IMR-90 (cell line): ENCODE measurements around the gene SYMPK. TPM values are rescaled to one million over a fixed set of nuclear protein-coding genes. Genes with fewer than 3 reads are reported as not detected.

ENCODE experiments used
- ATAC-seq: fragments of 200-7000 bp; cut with Tn5 transposase; 2 replicates; pipeline ENCODE4 v1.9.1; 2020; ENCODE audit warnings: low read depth, mild to moderate bottlenecking, moderate library complexity
- BruUV-seq: library from RNA; stranded (reverse); fragments of 400-500 nt; replicated peaks from 2 replicates; lab custom pipeline; 2021; lab: Mats Ljungman, UMichigan
- CTCF ChIA-PET: fragments of 300-600 bp; formaldehyde crosslinking; extraction: SDS; loops from one replicate; lab custom pipeline; 2021; ENCODE audit warnings: antibody characterized with exemption; lab: Yijun Ruan, JAX
- POLR2A ChIA-PET: fragments of 300-600 bp; sonication (Branson Sonifier 250); formaldehyde crosslinking; loops from one replicate; lab custom pipeline; 2022; ENCODE audit warnings: antibody characterized with exemption; ENCODE audit not compliant: unreplicated experiment; lab: Charles Lee
- DNase-seq: peaks from one replicate; pipeline ENCODE4 v3.0.0; 2013
- H2AFZ ChIP-seq: replicated peaks from 2 replicates; pipeline ENCODE3; 2013; ENCODE audit warnings: low read length, mild to moderate bottlenecking; ENCODE audit not compliant: poor library complexity
- H2AK5ac ChIP-seq: 2 replicates; pipeline ENCODE4 v1.6.1; 2013; ENCODE audit warnings: low read depth, low read length, inconsistent platforms
- H2AK9ac ChIP-seq: replicated peaks from 2 replicates; pipeline ENCODE3; 2013; ENCODE audit warnings: mild to moderate bottlenecking, low read depth, low read length, moderate library complexity; ENCODE audit not compliant: poor library complexity
- H2BK120ac ChIP-seq: 2 replicates; pipeline ENCODE4 v1.6.1; 2013; ENCODE audit warnings: low read depth, low read length, inconsistent platforms
- H2BK15ac ChIP-seq: 3 replicates; pipeline ENCODE4 v1.6.1; 2013; ENCODE audit warnings: low read depth, low read length, inconsistent platforms
- H2BK20ac ChIP-seq: 2 replicates; pipeline ENCODE4 v1.6.1; 2013; ENCODE audit warnings: low read depth, mild to moderate bottlenecking, inconsistent platforms, low read length, moderate library complexity
- H2BK5ac ChIP-seq: 2 replicates; pipeline ENCODE4 v1.6.1; 2013; ENCODE audit warnings: mild to moderate bottlenecking, low read depth, low read length, inconsistent platforms; ENCODE audit not compliant: poor library complexity, severe bottlenecking
- H3K14ac ChIP-seq: replicated peaks from 2 replicates; pipeline ENCODE4 v1.6.1; 2013; ENCODE audit warnings: low read depth, low read length, inconsistent platforms
- H3K18ac ChIP-seq: 2 replicates; pipeline ENCODE4 v1.6.1; 2013; ENCODE audit warnings: low read depth, low read length, control low read depth
- H3K23ac ChIP-seq: 2 replicates; pipeline ENCODE4 v1.6.1; 2013; ENCODE audit warnings: low read depth, low read length, inconsistent platforms
- H3K27ac ChIP-seq: 2 replicates; pipeline ENCODE4 v1.5.1; 2013; ENCODE audit warnings: mild to moderate bottlenecking, control low read depth, low read length; ENCODE audit not compliant: insufficient read depth
- H3K27me3 ChIP-seq: 2 replicates; pipeline ENCODE4 v1.6.1; 2013; ENCODE audit warnings: low read length; ENCODE audit not compliant: control insufficient read depth, insufficient read depth
- H3K36me3 ChIP-seq: 2 replicates; pipeline ENCODE4 v1.6.1; 2013; ENCODE audit warnings: low read length, mixed read lengths; ENCODE audit not compliant: control insufficient read depth, insufficient read depth
- H3K4ac ChIP-seq: 2 replicates; pipeline ENCODE4 v1.6.1; 2013; ENCODE audit warnings: low read depth, low read length, inconsistent platforms
- H3K4me1 ChIP-seq: 2 replicates; pipeline ENCODE4 v1.6.1; 2013; ENCODE audit warnings: low read length, mixed read lengths; ENCODE audit not compliant: control insufficient read depth, insufficient read depth
- H3K4me2 ChIP-seq: 2 replicates; pipeline ENCODE4 v1.6.1; 2013; ENCODE audit warnings: low read depth, mild to moderate bottlenecking, control low read depth, low read length, moderate library complexity
- H3K4me3 ChIP-seq: 2 replicates; pipeline ENCODE4 v1.5.1; 2013; ENCODE audit warnings: low read depth, mild to moderate bottlenecking, control low read depth, low read length, moderate library complexity; ENCODE audit not compliant: insufficient read depth
- H3K56ac ChIP-seq: 2 replicates; pipeline ENCODE4 v1.6.1; 2013; ENCODE audit warnings: low read length, inconsistent platforms; ENCODE audit not compliant: insufficient read depth; ENCODE audit errors: extremely low read depth
- H3K79me1 ChIP-seq, 2 experiments: 2 replicates each; pipeline ENCODE4 v1.6.1; 2013; ENCODE audit warnings: low read length in 2 of 2, inconsistent platforms in 1 of 2, low read depth in 1 of 2
- H3K9ac ChIP-seq: 2 replicates; pipeline ENCODE4 v1.6.1; 2013; ENCODE audit warnings: low read depth, low read length, control low read depth
- H3K9me1 ChIP-seq: 2 replicates; pipeline ENCODE4 v1.6.1; 2013; ENCODE audit warnings: low read length, inconsistent platforms; ENCODE audit not compliant: insufficient read depth
- H3K9me3 ChIP-seq: 2 replicates; pipeline ENCODE4 v1.6.1; 2013; ENCODE audit warnings: low read length; ENCODE audit not compliant: control insufficient read depth, insufficient read depth
- H4K20me1 ChIP-seq: 2 replicates; pipeline ENCODE4 v1.6.1; 2013; ENCODE audit warnings: low read length, inconsistent platforms; ENCODE audit not compliant: insufficient read depth
- H4K5ac ChIP-seq: 2 replicates; pipeline ENCODE4 v1.6.1; 2013; ENCODE audit warnings: mild to moderate bottlenecking, low read depth, low read length, control low read depth
- H4K8ac ChIP-seq, 2 experiments: 2 replicates each; pipeline ENCODE4 v1.6.1; 2013; ENCODE audit warnings: low read depth in 2 of 2, low read length in 2 of 2, control low read depth in 1 of 2, inconsistent platforms in 1 of 2
- H4K91ac ChIP-seq: 2 replicates; pipeline ENCODE4 v1.6.1; 2013; ENCODE audit warnings: low read depth, low read length, inconsistent platforms; ENCODE audit not compliant: insufficient read depth
- BHLHE40 ChIP-seq: fragments of 150-350 bp; IDR thresholded peaks from 2 replicates; pipeline ENCODE4 v1.6.1; 2016; ENCODE audit warnings: mild to moderate bottlenecking, low read depth, low read length
- CEBPB ChIP-seq: IDR thresholded peaks from 2 replicates; pipeline ENCODE4 v1.6.1; 2012; ENCODE audit warnings: low read depth, low read length, improper control_type of control experiment
- FOS ChIP-seq: fragments of 150-350 bp; IDR thresholded peaks from 2 replicates; pipeline ENCODE4 v1.6.1; 2016; ENCODE audit warnings: low read depth, low read length
- MAFK ChIP-seq: IDR thresholded peaks from 2 replicates; pipeline ENCODE4 v1.6.1; 2012; ENCODE audit warnings: low read depth, low read length, improper control_type of control experiment
- MAZ ChIP-seq: IDR thresholded peaks from 2 replicates; pipeline ENCODE4 v1.6.1; 2012; ENCODE audit warnings: low read depth, mild to moderate bottlenecking, low read length, improper control_type of control experiment, moderate library complexity, borderline replicate concordance
- MXI1 ChIP-seq: IDR thresholded peaks from 2 replicates; pipeline ENCODE4 v1.6.1; 2012; ENCODE audit warnings: low read depth, mild to moderate bottlenecking, low read length, moderate library complexity, borderline replicate concordance
- POLR2A ChIP-seq: IDR thresholded peaks from 2 replicates; pipeline ENCODE4 v1.6.1; 2012; ENCODE audit warnings: mild to moderate bottlenecking, low read depth, low read length
- RFX5 ChIP-seq: IDR thresholded peaks from 2 replicates; pipeline ENCODE4 v1.8.0; 2012; ENCODE audit warnings: low read depth, mild to moderate bottlenecking, low read length, moderate library complexity
- SMC3 ChIP-seq: fragments of 150-350 bp; IDR thresholded peaks from 2 replicates; pipeline ENCODE4 v1.6.1; 2016; ENCODE audit warnings: low read depth, mild to moderate bottlenecking, antibody characterized with exemption, low read length, moderate library complexity
- WGBS, 2 experiments: methylation state at CpG; one replicate each; pipeline versions ENCODE4 v1.1.5 to v1.1.7; 2013; ENCODE audit warnings: missing lambda C conversion rate in 2 of 2; ENCODE audit not compliant: insufficient read length in 1 of 2; ENCODE audit errors: extremely low coverage in 2 of 2; 5-methylcytosine and 5-hydroxymethylcytosine counted together
- dilution Hi-C: fragments of 300-500 bp; cut with HindIII; formaldehyde crosslinking; loops from one replicate; pipeline ENCODE4 v1.14.3; 2018; ENCODE audit warnings: low sequenced_read_pairs; ENCODE audit not compliant: unreplicated experiment
- in situ Hi-C: fragments of 300-500 bp; cut with MboI; formaldehyde crosslinking; loops from 3 replicates; pipeline ENCODE4 v1.14.3; 2019; ENCODE audit warnings: low sequenced_read_pairs, inconsistent platforms, mixed read lengths
- intact Hi-C: fragments of 100-400 bp; cut with micrococcal nuclease; formaldehyde crosslinking; loops from 2 replicates; pipeline ENCODE4 v1.10.0; 2022
- polyA plus RNA-seq, 3 experiments: library from polyadenylated mRNA; depleted of rRNA; stranded (reverse); fragments of >200 nt; gene quantifications; 2 replicates each; pipeline ENCODE4 v1.2.3, GENCODE V29; 2012; ENCODE audit warnings: low replicate concordance in 1 of 3
- total RNA-seq: library from RNA; depleted of rRNA; stranded (reverse); fragments of >200 nt; gene quantifications from 2 replicates; pipeline ENCODE4 v1.2.3, GENCODE V29; 2012
- TF ChIP-seq, protein P1 (sequence below): conservative IDR thresholded peaks from 2 replicates; pipeline ENCODE4 v1.5.1; 2012; ENCODE audit warnings: mild to moderate bottlenecking, low read depth, low read length, improper control_type of control experiment
- TF ChIP-seq, protein P2 (sequence below): fragments of 150-350 bp; IDR thresholded peaks from 2 replicates; pipeline ENCODE4 v1.6.1; 2016; ENCODE audit warnings: low read depth, mild to moderate bottlenecking, low read length, moderate library complexity, borderline replicate concordance
- TF ChIP-seq, protein P3 (sequence below): fragments of 150-350 bp; IDR thresholded peaks from 2 replicates; pipeline ENCODE4 v1.6.1; 2017; ENCODE audit warnings: mild to moderate bottlenecking, antibody characterized with exemption, low read length, low read depth

Gene SYMPK
- total and polyA plus RNA-seq, 2 of the 4 experiments (the other 2 are of a cell fraction), result 35.3 to 71.5 TPM

DNA sequence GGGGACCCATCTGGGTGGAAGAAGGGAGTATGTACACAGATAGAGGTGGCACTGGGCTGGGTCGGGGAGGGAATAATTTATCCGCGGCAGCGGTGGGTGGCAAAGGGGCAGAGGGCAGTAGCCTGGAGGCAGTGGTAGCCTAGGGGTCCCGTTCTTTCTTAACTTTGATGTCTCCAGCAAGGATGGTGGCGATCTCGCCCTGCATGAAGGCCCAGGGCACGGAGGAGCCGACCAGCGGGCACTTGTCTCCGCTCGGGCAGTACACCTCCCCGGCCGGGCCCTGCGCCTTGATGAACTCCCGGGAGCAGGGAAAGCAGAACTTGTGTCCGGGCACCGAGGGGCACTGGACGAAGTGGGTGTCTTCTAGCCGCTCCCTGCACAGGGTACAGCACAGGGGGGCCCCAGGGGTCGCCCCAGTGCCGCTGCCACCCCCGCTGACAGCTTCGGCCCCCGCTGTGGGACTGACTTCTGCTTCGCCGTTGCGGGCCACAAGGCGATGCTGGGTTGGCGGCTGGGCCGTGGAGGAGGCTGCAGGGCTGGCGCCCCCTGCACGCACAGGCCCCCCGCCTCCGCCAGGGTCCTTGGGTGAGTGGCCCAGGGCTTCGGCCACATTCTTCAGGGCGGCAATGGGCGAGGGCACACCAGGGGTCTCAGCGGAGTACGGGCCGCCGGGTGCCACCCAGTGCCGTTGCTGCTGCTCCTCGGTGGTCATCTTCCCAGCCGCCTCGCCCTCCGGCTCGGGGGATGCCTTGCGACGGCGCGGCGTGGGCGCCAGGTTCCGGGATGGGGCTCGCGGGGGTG is 21.1 kb upstream of the SYMPK start:
- in situ Hi-C loops, result no loop called here
- no TSS peak for BruUV-seq
- 95% methylated on average over 30 of the region's 57 CpGs; no CpG with 5 or more reads in 1 of the 2 experiments for WGBS, 2 experiments
- Histone ChIP-seq H3K18ac (no peak overlapping the region), H2BK20ac (no peak overlapping the region), H2BK5ac (no peak overlapping the region), H2AK9ac (peak overlapping the region; percentile 46), H3K27ac (no peak overlapping the region), H4K8ac (no peak overlapping the region), H4K5ac (no peak overlapping the region), H3K4me3 (no peak overlapping the region), H3K4me2 (no peak overlapping the region), H4K91ac (no peak overlapping the region), H3K23ac (no peak overlapping the region), H3K9me3 (no peaks in the 10 kb centered on the region), H2AK5ac (no peak overlapping the region), H3K14ac (no peak overlapping the region), H2BK120ac (no peak overlapping the region), H3K79me1 (peaks cover 8 to 30% of the 10 kb centered on the region in 2 experiments), H3K9me1 (peaks cover 6% of the 10 kb centered on the region; the same call in 1 of the 2 replicates), H3K27me3 (no peaks in the 10 kb centered on the region), H2AFZ (no peak overlapping the region), H3K9ac (0 out of 2 replicates have a peak overlapping the region, but pooled peaks have one; percentile 29), H3K36me3 (peaks cover 7% of the 10 kb centered on the region; the same call in 1 of the 2 replicates), H3K56ac (no peak overlapping the region), H2BK15ac (no peak overlapping the region), H3K4me1 (peaks cover 10% of the 10 kb centered on the region), H4K20me1 (peaks cover 15% of the 10 kb centered on the region), H3K4ac (no peak overlapping the region)
- TF ChIP-seq CEBPB (no peak), MXI1 (no peak), MAZ (no peak), POLR2A (no peak), MAFK (no peak), RFX5 (no peak), SMC3 (no peak), FOS (no peak), BHLHE40 (no peak)
- TF ChIP-seq, protein P1, sequence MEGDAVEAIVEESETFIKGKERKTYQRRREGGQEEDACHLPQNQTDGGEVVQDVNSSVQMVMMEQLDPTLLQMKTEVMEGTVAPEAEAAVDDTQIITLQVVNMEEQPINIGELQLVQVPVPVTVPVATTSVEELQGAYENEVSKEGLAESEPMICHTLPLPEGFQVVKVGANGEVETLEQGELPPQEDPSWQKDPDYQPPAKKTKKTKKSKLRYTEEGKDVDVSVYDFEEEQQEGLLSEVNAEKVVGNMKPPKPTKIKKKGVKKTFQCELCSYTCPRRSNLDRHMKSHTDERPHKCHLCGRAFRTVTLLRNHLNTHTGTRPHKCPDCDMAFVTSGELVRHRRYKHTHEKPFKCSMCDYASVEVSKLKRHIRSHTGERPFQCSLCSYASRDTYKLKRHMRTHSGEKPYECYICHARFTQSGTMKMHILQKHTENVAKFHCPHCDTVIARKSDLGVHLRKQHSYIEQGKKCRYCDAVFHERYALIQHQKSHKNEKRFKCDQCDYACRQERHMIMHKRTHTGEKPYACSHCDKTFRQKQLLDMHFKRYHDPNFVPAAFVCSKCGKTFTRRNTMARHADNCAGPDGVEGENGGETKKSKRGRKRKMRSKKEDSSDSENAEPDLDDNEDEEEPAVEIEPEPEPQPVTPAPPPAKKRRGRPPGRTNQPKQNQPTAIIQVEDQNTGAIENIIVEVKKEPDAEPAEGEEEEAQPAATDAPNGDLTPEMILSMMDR, result no peak
- TF ChIP-seq, protein P2, sequence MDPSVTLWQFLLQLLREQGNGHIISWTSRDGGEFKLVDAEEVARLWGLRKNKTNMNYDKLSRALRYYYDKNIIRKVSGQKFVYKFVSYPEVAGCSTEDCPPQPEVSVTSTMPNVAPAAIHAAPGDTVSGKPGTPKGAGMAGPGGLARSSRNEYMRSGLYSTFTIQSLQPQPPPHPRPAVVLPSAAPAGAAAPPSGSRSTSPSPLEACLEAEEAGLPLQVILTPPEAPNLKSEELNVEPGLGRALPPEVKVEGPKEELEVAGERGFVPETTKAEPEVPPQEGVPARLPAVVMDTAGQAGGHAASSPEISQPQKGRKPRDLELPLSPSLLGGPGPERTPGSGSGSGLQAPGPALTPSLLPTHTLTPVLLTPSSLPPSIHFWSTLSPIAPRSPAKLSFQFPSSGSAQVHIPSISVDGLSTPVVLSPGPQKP, result no peak
- TF ChIP-seq, protein P3, sequence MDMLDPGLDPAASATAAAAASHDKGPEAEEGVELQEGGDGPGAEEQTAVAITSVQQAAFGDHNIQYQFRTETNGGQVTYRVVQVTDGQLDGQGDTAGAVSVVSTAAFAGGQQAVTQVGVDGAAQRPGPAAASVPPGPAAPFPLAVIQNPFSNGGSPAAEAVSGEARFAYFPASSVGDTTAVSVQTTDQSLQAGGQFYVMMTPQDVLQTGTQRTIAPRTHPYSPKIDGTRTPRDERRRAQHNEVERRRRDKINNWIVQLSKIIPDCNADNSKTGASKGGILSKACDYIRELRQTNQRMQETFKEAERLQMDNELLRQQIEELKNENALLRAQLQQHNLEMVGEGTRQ, result no peak
- DNase-seq (no peak), ATAC-seq (no peak)
- CTCF ChIA-PET, result interaction anchor here (1.0 kb wide), 1 partner anchor 20 kb away, joined by 3 read pairs; no protein-coding TSS in a partner anchor
- dilution Hi-C loops, result no loop called here
- intact Hi-C loops, result no loop called here
- POLR2A ChIA-PET, result no interaction called here
